Measurements from ENCODE around the gene PLCXD1. TPM values are rescaled to one million over a fixed set of nuclear protein-coding genes. Genes with fewer than 3 reads are reported as not detected.
A peak's percentile ranks its signal among the peaks of the same experiment; 100 is the strongest.
"Not testable (repeated sequence)": the region's sequence is repeated elsewhere in the genome, so short reads cannot be mapped to it uniquely, and the experiment has no call there.

Gene PLCXD1
- total RNA-seq, 1 experiment from 2014 or later = 19.1 TPM

DNA sequence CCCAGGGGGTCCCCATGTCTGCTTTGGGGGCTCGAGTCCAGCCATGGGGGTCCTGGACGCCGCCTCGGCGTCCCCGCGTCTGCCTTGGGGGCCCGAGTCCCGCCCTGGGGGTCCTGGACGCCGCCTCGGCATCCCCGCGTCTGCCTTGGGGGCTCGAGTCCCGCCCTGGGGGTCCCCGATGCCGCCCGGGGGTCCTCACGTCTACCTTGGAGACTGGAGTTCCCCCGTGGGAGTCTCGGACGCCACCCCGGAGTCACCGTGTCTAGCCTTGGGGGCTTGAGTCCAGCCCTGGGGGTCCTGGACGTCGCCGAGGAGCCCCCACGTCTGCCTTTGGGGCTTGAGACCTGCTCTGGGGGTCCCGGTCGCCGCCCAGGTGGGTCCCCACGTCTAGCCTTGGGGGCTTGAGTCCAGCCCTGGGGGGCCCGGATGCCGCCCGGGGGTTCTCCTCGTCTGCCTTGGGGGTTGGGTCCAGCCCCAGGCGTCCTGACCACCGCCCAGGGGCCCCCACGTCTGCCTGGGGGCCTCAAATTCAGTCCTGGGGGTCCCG, 38.5 kb downstream of the PLCXD1 start:
- peaks cover 8% of the 10 kb centered on the region for H3K4me1 Mint-ChIP-seq (ENCODE audit: low read depth, unreplicated experiment)
- H3K27ac Mint-ChIP-seq (ENCODE audit: unreplicated experiment) = no peak overlapping the region
- TF ChIP-seq, protein P1, sequence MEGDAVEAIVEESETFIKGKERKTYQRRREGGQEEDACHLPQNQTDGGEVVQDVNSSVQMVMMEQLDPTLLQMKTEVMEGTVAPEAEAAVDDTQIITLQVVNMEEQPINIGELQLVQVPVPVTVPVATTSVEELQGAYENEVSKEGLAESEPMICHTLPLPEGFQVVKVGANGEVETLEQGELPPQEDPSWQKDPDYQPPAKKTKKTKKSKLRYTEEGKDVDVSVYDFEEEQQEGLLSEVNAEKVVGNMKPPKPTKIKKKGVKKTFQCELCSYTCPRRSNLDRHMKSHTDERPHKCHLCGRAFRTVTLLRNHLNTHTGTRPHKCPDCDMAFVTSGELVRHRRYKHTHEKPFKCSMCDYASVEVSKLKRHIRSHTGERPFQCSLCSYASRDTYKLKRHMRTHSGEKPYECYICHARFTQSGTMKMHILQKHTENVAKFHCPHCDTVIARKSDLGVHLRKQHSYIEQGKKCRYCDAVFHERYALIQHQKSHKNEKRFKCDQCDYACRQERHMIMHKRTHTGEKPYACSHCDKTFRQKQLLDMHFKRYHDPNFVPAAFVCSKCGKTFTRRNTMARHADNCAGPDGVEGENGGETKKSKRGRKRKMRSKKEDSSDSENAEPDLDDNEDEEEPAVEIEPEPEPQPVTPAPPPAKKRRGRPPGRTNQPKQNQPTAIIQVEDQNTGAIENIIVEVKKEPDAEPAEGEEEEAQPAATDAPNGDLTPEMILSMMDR (IDR thresholded peaks at IDR 0.05; ENCODE audit: unreplicated experiment) = no peak
- H3K4me3 Mint-ChIP-seq (ENCODE audit: low read depth, unreplicated experiment) = peak overlapping the region; percentile 80
- CTCF ChIA-PET = no interaction called here
- DNase-seq = no peak
- H3K36me3 Mint-ChIP-seq (ENCODE audit: insufficient read depth, unreplicated experiment) = peaks cover 39% of the 10 kb centered on the region
- H3K27me3 Mint-ChIP-seq (ENCODE audit: unreplicated experiment) = no peaks in the 10 kb centered on the region
- no TSS peak for BruUV-seq (replicated peaks)
- peaks cover 3% of the 10 kb centered on the region for H3K9me3 Mint-ChIP-seq (ENCODE audit: low read depth, unreplicated experiment)
- intact Hi-C loops (cut with micrococcal nuclease; ENCODE audit: unreplicated experiment) = no loop called here

GRCh38 chrX:320126-320783, 39.1 kb downstream of the PLCXD1 start:
- H3K27me3 Mint-ChIP-seq (ENCODE audit: unreplicated experiment) = no peaks in the 10 kb centered on the region
- intact Hi-C loops (cut with micrococcal nuclease; ENCODE audit: unreplicated experiment) = no loop called here
- TSS peak; percentile 47 for BruUV-seq (replicated peaks)

GRCh38 chrX:323721-324628, 42.8 kb downstream of the PLCXD1 start:
- H3K4me3 Mint-ChIP-seq (ENCODE audit: low read depth, unreplicated experiment) = peak overlapping the region; percentile 40
- H3K9me3 Mint-ChIP-seq (ENCODE audit: low read depth, unreplicated experiment) = no peaks in the 10 kb centered on the region
- intact Hi-C loops (cut with micrococcal nuclease; ENCODE audit: unreplicated experiment) = no loop called here
- peak overlapping the region; percentile 45 for H3K27ac Mint-ChIP-seq (ENCODE audit: unreplicated experiment)
- no peak for DNase-seq
- no peaks in the 10 kb centered on the region for H3K27me3 Mint-ChIP-seq (ENCODE audit: unreplicated experiment)
- peaks cover 8% of the 10 kb centered on the region for H3K4me1 Mint-ChIP-seq (ENCODE audit: low read depth, unreplicated experiment)
- no TSS peak for BruUV-seq (replicated peaks)
- TF ChIP-seq, protein P1 (IDR thresholded peaks at IDR 0.05; ENCODE audit: unreplicated experiment) = no peak
- CTCF ChIA-PET = no interaction called here
- H3K36me3 Mint-ChIP-seq (ENCODE audit: insufficient read depth, unreplicated experiment) = peaks cover 31% of the 10 kb centered on the region

More at GRCh38 chrX:320126-320783, 39.1 kb downstream of the PLCXD1 start:
- Mint-ChIP-seq H3K9me3 (ENCODE audit: low read depth, unreplicated experiment) (peaks cover 3% of the 10 kb centered on the region), H3K4me1 (ENCODE audit: low read depth, unreplicated experiment) (peaks cover 8% of the 10 kb centered on the region), H3K4me3 (ENCODE audit: low read depth, unreplicated experiment) (peak overlapping the region; percentile 80), H3K36me3 (ENCODE audit: insufficient read depth, unreplicated experiment) (peaks cover 39% of the 10 kb centered on the region), H3K27ac (ENCODE audit: unreplicated experiment) (no peak overlapping the region)
- DNase-seq = no peak
- CTCF ChIA-PET = no interaction called here
- TF ChIP-seq, protein P1 (IDR thresholded peaks at IDR 0.05; ENCODE audit: unreplicated experiment) = no peak

DNA sequence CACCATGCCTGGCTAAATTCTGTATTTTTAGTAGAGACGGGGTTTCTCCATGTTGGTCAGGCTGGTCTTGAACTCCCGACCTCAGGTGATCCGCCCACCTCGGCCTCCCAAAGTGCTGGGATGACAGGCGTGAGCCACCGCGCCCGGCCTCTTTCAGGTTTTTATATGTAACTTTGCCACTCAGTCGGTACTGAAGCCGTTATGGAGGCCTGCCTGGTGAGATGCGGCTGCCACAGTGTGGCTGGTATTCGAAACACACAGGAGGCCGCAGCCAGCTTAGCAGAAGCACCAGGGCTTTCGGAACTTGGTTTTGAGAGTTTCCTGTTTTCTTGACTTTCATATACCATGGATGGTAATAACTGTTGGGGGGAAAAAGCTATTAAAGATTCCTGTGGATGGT, 43.5 kb downstream of the PLCXD1 start:
- H3K9me3 Mint-ChIP-seq (ENCODE audit: low read depth, unreplicated experiment); H3K27ac Mint-ChIP-seq (ENCODE audit: unreplicated experiment); H3K27me3 Mint-ChIP-seq (ENCODE audit: unreplicated experiment); intact Hi-C loops (cut with micrococcal nuclease; ENCODE audit: unreplicated experiment); DNase-seq; BruUV-seq (replicated peaks); H3K4me1 Mint-ChIP-seq (ENCODE audit: low read depth, unreplicated experiment); H3K4me3 Mint-ChIP-seq (ENCODE audit: low read depth, unreplicated experiment); CTCF ChIA-PET: not testable (repeated sequence)
- H3K36me3 Mint-ChIP-seq (ENCODE audit: insufficient read depth, unreplicated experiment) = peaks cover 29% of the 10 kb centered on the region
